Fibroblast of skin of right biceps (primary cell): ENCODE results near the gene GCLM.
"Not testable (repeated sequence)": the region's sequence is repeated elsewhere in the genome, so short reads cannot be mapped to it uniquely, and the experiment has no call there.

Source experiments
- DNase-seq: peaks from one replicate; pipeline ENCODE4 v3.0.0-alpha.2; 2013

The GCLM gene

GRCh38 chr1:93882269-93882668 is 27.0 kb downstream of the GCLM start:
- no peak for DNase-seq

DNA sequence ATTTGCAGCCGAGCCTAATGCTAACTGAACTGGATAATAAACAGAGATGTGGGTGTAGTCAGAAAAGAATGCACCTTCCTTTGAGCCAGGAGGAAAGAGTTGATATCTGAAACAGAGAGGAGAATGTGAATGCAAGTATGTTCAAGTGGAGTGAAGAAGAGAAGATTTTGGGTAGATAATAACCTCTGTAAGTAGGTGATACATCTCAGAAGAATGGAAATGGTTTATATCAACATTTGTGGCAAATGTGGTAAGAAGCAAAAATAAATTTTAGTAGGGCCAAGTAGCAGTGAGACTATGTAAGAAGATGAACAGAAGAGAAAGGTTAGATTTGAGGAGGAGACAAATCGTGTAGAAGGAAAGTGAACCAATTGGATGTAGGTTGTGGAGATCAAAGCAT is 28.5 kb downstream of the GCLM start:
- DNase-seq = peak; percentile 10

GRCh38 chr1:93878889-93879586 is 30.2 kb downstream of the GCLM start, which contains the start of gene DNTTIP2:
TSS of gene DNTTIP2 (minus strand) at chr1:93879206. CDS start at chr1:93879148, 58 bp downstream.
- DNase-seq = peak; percentile 93

DNA sequence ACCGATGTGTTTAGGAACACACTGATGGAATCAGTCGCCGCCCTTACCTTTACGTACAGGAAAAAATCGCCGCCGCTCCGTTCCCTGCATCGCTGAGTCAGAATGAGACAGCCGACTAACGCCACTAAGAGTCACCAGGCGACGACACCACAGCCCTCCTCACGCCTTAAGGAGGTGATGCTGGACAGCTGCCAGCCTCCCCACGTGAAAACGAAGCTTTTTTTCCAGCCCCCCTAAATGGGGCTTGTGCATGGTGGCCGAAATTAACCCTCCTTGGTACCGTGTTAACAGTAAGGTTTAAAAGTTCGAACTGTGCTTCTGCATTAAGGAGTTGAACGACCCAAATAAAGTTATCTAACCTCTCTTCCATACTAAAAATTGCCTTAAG is 30.7 kb downstream of the GCLM start:
- DNase-seq = peak; percentile 41

DNA sequence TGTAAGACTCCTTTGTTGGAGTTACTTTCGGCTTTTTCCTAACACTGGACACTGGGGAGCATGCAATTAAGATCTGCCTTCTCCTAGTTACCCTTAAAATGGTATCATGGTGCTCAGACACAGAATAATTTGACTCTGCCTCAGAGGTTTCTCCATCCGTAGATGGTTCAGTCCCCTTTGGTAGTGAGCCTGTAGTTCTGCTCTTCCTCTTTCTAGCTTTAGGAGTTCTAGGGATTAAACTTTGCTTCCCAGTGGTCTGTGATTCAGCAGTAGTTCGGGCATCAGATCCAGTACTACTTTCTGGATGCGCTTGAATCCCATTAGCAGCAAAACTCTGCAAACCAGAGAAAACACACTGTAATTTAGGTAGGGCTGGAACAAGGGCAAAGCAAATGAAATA is 31.7 kb downstream of the GCLM start:
- no peak for DNase-seq

DNA sequence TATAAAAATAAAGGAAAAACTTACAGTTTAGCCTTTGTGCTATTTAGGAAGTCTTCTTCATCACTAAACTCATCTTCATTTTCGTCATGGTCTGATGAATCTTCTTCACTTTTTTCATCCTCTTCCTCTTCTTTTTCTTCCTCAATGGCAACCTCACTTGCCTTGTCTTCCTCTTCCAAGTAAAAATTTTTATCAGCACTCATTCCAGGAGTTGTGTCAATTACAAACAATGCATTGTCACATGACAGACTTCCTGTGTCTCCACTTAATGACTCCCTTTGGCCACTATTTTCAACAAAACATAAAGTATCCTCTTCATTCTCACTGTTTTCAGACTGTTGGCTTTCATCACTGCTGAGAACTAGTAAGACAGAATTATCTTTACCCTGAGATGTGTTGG is 33.0 kb downstream of the GCLM start:
- DNase-seq = no peak

- peak; percentile 23 for DNase-seq
Observed at GRCh38 chr1:93874025-93874651, 35.1 kb downstream of the GCLM start.

- no peak for DNase-seq
Observed at GRCh38 chr1:93871366-93871765, 37.9 kb downstream of the GCLM start.

GRCh38 chr1:93869653-93870052 is 39.6 kb downstream of the GCLM start:
- no peak for DNase-seq

GRCh38 chr1:93868492-93868891 is 40.7 kb downstream of the GCLM start:
- not testable (repeated sequence) for DNase-seq

- no peak for DNase-seq
Observed at GRCh38 chr1:93865253-93865652, 44.0 kb downstream of the GCLM start.

DNA sequence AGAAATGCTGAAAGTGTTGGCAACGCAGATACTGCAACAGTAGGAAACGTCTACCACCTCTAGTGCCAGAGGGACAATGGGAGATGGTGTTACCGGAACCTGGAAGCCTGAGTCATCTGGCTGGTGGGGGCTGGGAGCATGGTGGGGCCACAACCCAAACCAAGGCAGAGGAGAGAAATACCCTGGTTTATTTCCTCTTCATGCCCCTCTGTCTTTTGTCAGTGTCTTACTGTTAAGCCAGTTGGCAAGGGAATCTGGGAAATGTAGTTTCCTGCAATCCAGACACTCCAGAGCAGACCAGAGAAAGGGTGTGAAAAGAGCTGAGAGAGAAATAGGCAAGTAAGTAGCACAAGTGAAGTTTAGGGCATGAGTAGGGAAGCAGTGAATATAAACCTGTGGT is 45.1 kb downstream of the GCLM start:
- DNase-seq = no peak

GRCh38 chr1:93857653-93858052 is 51.6 kb downstream of the GCLM start:
- DNase-seq = not testable (repeated sequence)

- not testable (repeated sequence) for DNase-seq
Observed at GRCh38 chr1:93855983-93856382, 53.2 kb downstream of the GCLM start.

DNA sequence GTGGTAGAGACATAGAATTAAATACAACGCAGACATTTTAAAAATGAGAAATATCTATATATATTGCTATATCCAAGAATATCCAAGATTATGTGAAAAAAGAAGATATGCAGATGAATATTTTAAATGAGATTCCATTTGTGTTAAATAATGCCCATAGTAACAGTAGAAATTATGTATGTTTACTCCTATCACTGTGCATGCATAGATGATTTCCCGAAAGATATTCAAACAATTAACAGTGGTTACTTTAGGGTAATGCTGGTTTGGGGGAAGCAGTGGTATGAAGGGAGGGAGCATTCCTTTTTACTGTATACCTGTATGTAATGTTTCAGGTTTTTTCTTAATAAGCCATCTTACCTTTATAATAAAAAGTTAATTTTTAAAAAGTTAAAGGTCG is 55.3 kb downstream of the GCLM start:
- DNase-seq = no peak

GRCh38 chr1:93851878-93852277 is 57.4 kb downstream of the GCLM start:
- DNase-seq = no peak

GRCh38 chr1:93851327-93851712 is 57.9 kb downstream of the GCLM start:
- no peak for DNase-seq

DNA sequence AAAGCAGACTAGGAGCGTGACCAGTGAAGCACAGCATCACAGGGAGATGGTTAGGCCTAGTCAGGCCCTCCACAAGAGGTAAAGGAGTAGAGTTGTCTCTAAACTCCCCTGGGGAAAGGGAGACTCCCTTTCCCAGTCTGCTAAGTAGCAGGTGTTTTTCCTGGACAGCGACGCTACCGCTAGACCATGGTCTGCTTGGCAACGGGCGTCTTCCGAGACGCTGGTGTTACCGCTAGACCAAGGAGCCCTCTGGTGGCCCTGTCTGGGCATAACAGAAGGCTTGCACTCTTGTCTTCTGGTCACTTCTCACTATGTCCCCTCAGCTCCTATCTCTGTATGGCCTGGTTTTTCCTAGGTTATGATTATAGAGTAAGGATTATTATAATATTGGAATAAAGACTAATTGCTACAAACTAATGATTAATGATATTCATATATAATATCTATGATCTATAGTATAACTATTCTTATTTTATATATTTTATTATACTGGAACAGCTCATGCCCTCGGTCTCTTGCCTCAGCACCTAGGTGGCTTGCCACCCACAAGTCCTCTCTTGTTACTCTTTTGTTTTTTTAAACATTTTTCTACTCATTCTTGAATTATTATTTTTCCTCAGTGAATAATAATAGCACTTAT is 58.4 kb downstream of the GCLM start:
- DNase-seq = peak; percentile 65

- no peak for DNase-seq
Observed at GRCh38 chr1:93848350-93848883, 60.8 kb downstream of the GCLM start.

- peak; percentile 72 for DNase-seq
Observed at GRCh38 chr1:93847811-93848288, 61.4 kb downstream of the GCLM start.

- peak; percentile 88 for DNase-seq
Observed at GRCh38 chr1:93846992-93847810, 62.0 kb downstream of the GCLM start.

GRCh38 chr1:93846206-93846991 is 62.8 kb downstream of the GCLM start:
- DNase-seq = peak; percentile 84
